Measurements from ENCODE around the gene SPAG6. TPM values are rescaled to one million over a fixed set of nuclear protein-coding genes. Genes with fewer than 3 reads are reported as not detected.

Gene SPAG6
- total RNA-seq, 1 donor from 2014 or later: 0.46 TPM

DNA sequence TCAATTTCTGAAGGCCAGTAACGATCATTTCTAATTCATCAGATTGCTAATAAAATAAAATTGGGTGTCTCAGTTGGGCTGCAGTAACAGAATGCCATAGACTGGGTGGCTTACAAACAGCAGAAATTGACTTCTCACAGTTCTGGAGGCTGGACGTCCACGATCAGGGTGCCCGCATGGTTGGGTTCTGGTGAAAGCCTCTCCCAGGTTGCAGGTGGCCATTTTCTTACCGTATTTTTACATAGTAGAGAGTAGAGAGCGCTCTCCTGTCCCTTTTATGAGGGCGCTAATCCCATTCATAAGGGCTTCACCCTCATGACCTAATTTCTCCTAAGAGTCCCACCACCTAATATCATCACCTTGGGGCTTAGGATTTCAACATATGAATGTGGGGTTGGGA is 106.0 kb downstream of the SPAG6 start:
- DNase-seq (ENCODE audit: low spot score): no peak
- Mint-ChIP-seq H3K27me3 (ENCODE audit: unreplicated experiment) (no peaks in the 10 kb centered on the region), H3K4me1 (ENCODE audit: unreplicated experiment) (peaks cover 3% of the 10 kb centered on the region), H3K9me3 (ENCODE audit: unreplicated experiment) (no peaks in the 10 kb centered on the region), H3K4me3 (ENCODE audit: unreplicated experiment) (no peak overlapping the region), H3K27ac (ENCODE audit: unreplicated experiment) (no peak overlapping the region), H3K36me3 (ENCODE audit: low read depth, unreplicated experiment) (no peaks in the 10 kb centered on the region)
- no peak for TF ChIP-seq CTCF (IDR thresholded peaks at IDR 0.05; ENCODE audit: unreplicated experiment)

- Mint-ChIP-seq H3K27ac (ENCODE audit: unreplicated experiment) (no peak overlapping the region), H3K4me1 (ENCODE audit: unreplicated experiment) (peaks cover 7% of the 10 kb centered on the region), H3K4me3 (ENCODE audit: unreplicated experiment) (no peak overlapping the region), H3K27me3 (ENCODE audit: unreplicated experiment) (no peaks in the 10 kb centered on the region), H3K9me3 (ENCODE audit: unreplicated experiment) (no peaks in the 10 kb centered on the region), H3K36me3 (ENCODE audit: low read depth, unreplicated experiment) (no peaks in the 10 kb centered on the region)
- no peak for DNase-seq (ENCODE audit: low spot score)
- no peak for TF ChIP-seq CTCF (IDR thresholded peaks at IDR 0.05; ENCODE audit: unreplicated experiment)
These were observed 108.0 kb downstream of the SPAG6 start for GRCh38 chr10:22453320-22453719.

DNA sequence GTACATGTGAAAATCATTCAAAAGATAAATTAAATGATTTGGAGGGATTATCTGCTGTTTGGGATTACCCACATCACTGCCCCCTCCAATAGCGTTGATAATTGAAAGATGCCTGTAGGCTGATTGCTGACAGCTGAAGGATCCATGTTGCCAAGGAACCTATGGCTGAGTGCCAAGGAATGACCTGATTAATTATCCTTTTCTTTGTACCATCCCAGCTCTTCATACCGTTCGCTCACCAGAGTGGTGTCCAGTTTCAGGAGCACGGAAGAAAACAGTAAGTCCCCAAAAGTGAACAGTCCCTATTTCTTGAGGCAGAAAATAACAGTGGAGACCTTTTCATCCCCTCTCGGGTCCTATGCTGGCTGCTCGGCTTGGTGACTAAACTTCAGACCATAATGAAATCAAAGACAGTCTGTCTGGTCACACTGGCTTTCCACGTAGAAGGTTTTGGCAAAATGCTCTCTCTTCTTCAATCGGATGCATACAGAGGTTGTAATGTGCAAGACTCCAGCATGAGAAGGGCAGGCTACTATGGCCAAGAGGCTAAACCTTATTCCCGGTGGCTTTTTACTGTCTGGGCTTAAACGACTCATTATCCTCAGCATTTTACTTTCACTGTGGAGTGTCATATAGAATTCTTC is 108.8 kb downstream of the SPAG6 start:
- no peaks in the 10 kb centered on the region for H3K9me3 Mint-ChIP-seq (ENCODE audit: unreplicated experiment)
- no peak for TF ChIP-seq CTCF (IDR thresholded peaks at IDR 0.05; ENCODE audit: unreplicated experiment)
- DNase-seq (ENCODE audit: low spot score): no peak
- no peaks in the 10 kb centered on the region for H3K27me3 Mint-ChIP-seq (ENCODE audit: unreplicated experiment)
- no peak overlapping the region for H3K4me3 Mint-ChIP-seq (ENCODE audit: unreplicated experiment)
- H3K4me1 Mint-ChIP-seq (ENCODE audit: unreplicated experiment): peaks cover 7% of the 10 kb centered on the region
- H3K36me3 Mint-ChIP-seq (ENCODE audit: low read depth, unreplicated experiment): no peaks in the 10 kb centered on the region
- H3K27ac Mint-ChIP-seq (ENCODE audit: unreplicated experiment): no peak overlapping the region

DNA sequence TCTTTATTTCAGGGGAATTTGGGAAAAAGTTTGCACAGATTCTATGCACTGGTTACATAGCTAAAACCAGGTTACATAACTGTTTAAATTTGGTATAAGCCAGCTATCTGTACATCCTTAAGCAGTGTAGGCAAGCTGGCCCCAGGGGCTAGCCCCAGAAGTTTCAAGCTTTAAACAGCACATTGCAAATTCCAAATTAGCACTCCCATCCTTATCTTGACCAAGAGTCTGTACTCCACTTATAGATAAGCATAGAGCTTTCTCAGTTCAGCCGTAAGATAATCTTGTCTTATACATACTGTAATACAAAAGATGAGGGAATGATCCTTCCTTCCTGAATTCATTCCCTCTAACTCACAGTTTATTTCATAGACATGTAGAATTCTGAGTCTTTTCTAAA is 109.3 kb downstream of the SPAG6 start:
- Mint-ChIP-seq H3K36me3 (ENCODE audit: low read depth, unreplicated experiment) (no peaks in the 10 kb centered on the region), H3K9me3 (ENCODE audit: unreplicated experiment) (no peaks in the 10 kb centered on the region), H3K4me3 (ENCODE audit: unreplicated experiment) (no peak overlapping the region), H3K27ac (ENCODE audit: unreplicated experiment) (peak overlapping the region; percentile 67), H3K4me1 (ENCODE audit: unreplicated experiment) (peaks cover 9% of the 10 kb centered on the region), H3K27me3 (ENCODE audit: unreplicated experiment) (peaks cover 1% of the 10 kb centered on the region)
- DNase-seq (ENCODE audit: low spot score): no peak
- no peak for TF ChIP-seq CTCF (IDR thresholded peaks at IDR 0.05; ENCODE audit: unreplicated experiment)

DNA sequence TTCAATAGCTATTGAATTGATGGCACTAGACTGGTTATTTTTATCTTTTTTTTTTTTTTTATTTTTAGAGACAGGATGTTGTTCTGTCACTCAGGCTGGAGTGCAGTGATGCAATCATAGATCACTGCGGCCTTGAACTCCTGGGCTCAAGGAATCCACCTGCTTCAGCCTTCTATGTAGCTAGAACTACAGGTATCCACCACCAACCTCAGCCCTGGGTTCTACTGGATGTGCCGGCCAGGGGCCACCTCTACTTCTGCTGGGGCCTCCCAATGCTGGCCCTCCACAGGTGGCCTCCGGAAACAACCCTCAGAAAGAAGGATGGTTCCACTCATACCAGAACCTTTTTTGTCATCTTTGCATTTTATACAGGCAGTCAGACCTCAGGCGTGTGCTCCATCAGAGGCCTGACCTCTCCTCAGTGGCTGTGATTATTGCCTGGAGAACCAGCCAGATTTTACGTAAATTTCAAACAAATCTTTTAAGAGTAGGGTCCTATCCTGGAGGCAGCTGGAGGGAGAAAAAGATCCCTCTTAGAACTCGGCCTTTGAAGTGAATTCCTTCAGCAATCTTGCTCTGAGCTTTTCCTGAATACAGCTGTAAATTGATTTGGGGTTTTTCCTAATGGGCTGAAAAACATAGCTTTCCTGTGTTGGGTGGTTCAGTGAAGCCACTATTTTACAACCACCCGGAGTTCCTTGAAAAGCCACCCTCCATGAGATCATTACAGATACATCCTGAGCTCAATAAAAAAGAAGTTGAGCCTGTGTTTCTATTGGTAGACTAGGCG is 110.0 kb downstream of the SPAG6 start:
- Mint-ChIP-seq H3K27me3 (ENCODE audit: unreplicated experiment) (peaks cover 3% of the 10 kb centered on the region), H3K9me3 (ENCODE audit: unreplicated experiment) (no peaks in the 10 kb centered on the region), H3K27ac (ENCODE audit: unreplicated experiment) (peak overlapping the region; percentile 67), H3K36me3 (ENCODE audit: low read depth, unreplicated experiment) (no peaks in the 10 kb centered on the region), H3K4me1 (ENCODE audit: unreplicated experiment) (peaks cover 13% of the 10 kb centered on the region), H3K4me3 (ENCODE audit: unreplicated experiment) (no peak overlapping the region)
- DNase-seq (ENCODE audit: low spot score): no peak
- TF ChIP-seq CTCF (IDR thresholded peaks at IDR 0.05; ENCODE audit: unreplicated experiment): no peak

All from endothelial cell (in vitro differentiated cells).